GM12801 (cell line): Measurements from ENCODE around the gene AASDHPPT.

Experiments used
- TF ChIP-seq, protein P1 (sequence below): IDR thresholded peaks from one replicate; pipeline ENCODE4 v1.5.1; 2011; ENCODE audit warnings: control low read depth; ENCODE audit not compliant: insufficient read length; ENCODE audit errors: extremely low read depth

AASDHPPT gene

DNA sequence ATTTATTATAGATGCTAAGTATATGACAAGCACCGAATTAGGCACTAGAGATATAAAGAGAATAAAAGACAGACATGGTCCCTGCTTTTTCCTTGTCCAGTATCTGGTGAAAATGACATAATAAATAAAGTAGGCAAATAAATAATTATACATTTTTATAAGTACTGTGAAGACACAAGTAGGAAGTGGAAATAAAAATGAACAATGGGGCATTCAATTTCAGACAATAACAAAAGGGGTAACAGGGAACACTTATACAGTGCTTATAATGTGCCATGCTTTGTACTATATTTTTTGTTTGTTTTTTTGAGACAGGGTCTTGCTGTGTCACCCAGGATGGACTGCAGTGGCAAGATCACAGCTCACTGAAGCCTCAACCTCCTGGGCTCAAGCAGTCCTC, 4.7 kb upstream of the AASDHPPT start:
- TF ChIP-seq, protein P1, sequence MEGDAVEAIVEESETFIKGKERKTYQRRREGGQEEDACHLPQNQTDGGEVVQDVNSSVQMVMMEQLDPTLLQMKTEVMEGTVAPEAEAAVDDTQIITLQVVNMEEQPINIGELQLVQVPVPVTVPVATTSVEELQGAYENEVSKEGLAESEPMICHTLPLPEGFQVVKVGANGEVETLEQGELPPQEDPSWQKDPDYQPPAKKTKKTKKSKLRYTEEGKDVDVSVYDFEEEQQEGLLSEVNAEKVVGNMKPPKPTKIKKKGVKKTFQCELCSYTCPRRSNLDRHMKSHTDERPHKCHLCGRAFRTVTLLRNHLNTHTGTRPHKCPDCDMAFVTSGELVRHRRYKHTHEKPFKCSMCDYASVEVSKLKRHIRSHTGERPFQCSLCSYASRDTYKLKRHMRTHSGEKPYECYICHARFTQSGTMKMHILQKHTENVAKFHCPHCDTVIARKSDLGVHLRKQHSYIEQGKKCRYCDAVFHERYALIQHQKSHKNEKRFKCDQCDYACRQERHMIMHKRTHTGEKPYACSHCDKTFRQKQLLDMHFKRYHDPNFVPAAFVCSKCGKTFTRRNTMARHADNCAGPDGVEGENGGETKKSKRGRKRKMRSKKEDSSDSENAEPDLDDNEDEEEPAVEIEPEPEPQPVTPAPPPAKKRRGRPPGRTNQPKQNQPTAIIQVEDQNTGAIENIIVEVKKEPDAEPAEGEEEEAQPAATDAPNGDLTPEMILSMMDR: no peak

DNA sequence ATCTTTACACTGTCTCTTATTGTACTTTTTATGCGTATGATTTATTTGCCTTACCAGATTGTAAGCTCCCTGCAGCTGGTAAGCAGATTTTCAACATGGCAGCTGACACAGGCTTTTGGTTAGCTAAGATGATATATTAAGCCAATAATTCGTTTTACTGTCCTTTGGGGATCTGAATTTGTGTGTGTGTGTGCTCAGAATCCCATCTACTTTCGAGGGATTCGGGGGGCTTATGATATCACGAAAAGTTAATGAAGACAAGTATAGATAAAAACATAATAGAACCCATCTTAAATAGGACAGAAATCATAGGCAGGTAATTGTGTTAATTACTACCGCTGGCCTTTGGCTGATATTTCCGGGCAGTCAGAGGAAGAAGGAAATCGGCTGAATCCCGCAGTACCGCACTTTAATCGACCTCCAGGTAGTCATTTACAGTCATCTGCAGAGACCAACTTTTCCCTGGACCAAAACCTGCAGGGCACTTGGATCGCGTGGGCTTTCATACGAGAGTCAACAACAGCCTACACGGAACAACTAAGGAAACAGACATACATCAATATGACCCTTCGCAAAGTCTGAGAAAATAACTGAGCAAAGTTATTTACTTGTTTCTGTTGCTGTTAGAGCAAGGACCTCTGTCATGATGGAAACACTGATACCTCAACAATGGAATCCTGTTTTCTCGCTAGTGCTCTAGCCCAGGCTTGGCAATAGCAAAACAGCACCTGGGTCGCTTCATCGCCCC, 1.1 kb upstream of the AASDHPPT start:
- TF ChIP-seq, protein P1: no peak

DNA sequence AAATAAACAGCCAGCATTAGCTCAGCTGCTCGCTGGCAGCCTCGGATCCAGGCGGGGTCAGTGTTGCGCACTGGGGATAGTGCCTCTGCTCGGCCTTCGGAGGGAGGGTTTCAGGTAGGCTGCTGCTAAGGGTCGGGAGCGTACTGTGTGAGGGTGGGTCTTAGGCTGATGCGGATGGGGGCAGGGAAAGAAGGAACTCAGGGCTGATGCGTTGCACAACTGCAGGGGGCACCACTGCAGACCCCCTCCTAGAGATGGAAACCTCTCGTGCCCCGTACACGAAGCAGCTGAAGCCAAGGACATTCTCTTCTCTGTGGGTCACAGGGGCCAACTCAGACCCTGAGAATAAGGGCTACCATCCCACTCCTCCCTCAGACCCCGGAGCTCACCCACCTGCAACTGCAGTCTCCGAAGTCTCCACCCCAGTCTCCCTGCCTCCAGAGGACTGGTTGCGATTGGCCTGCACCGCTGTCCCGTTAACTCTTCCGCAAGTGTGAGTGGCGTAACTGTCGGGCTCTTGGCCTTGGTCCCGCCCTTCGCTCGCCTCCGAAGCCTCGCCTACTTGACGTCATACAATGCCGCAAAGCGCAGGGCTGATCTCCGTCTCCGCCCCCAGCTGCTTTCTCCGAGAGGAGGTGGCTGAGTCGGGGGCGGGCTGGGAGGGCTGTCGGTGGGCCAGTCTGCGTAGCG, 398 bp upstream of the AASDHPPT start, which contains the start of gene KBTBD3:
Gene KBTBD3, minus strand, starts transcription at position 429 of the 690 bp plus-strand sequence. CDS start 18,250 bp downstream, outside the sequence.
- TF ChIP-seq, protein P1: no peak

DNA sequence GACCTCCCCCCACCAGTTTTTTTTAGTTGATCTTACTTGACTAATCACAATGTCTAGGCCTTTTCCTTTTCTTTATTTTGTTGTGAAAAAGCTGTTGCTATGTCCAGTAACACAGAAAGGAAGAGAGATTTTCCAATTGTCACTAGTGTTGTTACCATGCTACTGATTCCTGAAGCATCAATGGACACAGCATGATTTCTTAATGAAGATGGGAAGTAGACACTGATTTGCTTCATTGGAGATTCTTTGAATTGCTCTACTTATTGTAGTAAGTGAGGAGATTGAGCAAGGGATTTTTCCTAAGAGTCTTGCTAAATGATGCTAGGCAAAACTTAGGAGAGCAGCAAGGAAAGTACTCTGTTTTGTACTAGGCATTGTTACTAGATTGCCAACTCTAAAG, 4.6 kb downstream of the AASDHPPT start:
- TF ChIP-seq, protein P1: no peak

DNA sequence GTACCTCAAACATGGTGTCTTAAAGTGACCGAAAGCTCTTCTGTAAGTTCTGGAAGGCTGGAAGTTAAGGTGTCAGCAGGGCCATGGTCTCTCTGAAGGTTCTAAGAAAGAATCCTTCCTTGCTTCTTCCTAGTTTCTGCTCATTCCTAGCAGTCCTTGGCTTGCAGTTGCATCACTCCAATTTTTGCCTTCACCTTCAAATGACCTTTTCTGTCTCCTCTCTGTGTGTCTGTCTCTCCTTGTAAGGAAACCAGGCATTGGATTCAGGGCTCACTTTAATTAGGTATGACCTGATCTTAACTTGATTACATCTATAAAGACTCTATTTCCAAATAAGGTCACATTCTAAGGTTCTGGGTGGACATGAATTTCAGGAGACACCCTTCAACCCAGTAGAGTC, 8.7 kb downstream of the AASDHPPT start:
- TF ChIP-seq, protein P1: no peak

DNA sequence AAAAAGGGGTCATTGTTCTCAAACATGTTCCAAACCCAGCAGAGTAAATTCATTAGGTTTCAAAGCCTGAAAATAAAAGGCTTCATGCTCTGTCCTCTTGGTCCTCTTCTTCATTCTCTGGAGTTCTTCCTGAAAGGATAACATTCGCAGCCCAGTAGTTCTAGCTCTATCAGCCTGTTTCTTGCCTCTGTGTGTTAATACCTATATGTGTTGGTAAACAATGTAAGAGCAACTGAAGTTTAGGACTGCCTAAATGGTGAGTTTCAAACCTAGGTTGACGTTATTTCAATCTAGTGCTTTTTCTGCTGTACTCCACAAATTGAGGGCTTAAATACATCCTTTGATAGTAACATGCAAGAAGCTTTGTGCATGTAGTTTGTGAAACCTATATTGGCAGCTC, 9.4 kb downstream of the AASDHPPT start:
- TF ChIP-seq, protein P1: no peak

DNA sequence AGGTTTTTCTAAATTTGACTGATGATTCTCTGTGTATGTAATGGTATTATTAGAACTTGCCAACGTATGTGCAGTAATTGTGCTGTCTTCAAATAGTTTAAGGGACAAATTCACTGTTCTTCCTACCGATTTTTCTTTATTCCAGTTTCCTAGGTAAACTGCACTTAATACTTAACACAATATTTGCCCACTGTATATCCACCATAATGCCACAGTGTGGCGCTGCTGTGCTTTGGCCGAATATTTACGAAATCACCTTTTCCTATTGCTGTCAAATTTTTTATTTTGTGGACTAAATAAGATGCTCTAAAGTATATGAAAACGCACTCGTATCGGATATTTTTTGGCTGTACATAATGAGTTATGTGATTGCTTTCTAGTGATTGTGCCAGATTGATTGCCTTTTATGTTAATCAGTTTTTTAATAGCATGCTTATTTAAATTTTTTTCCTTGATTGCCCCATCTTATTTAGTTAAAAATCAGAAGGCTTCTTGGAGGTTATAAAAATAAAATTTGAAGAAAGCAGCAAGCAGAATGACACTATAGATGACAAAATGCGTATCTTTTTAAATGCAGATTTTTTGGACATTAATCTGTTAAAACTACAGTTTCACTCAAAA, 10.5 kb downstream of the AASDHPPT start:
- TF ChIP-seq, protein P1: no peak
